Cardiac septum (tissue), 1 donor: Measurements from ENCODE around the gene MLLT10. TPM values are rescaled to one million over a fixed set of nuclear protein-coding genes. Genes with fewer than 3 reads are reported as not detected.

Experiments used
- DNase-seq: peaks from one replicate; pipeline ENCODE4 v3.0.0-alpha.2; 2020; ENCODE audit warnings: low spot score
- intact Hi-C: fragments of 100-400 bp; cut with DNase I; formaldehyde crosslinking; loops from one replicate; pipeline ENCODE4 v1.14.0; 2022
- long read RNA-seq: library from polyadenylated mRNA; unstranded; transcript quantifications from one replicate; pipeline ENCODE4 v2.0.0, GENCODE V29; 2021
- total RNA-seq: library from RNA; stranded (reverse); fragmentation: NEBNext Ultra II Directional; extraction: Animal tissue kit (Norgen Biotek cat#: 25700); gene quantifications from one replicate; pipeline ENCODE4 v1.2.1, GENCODE V29; 2021
- donor health status: DM: no; HTN: no; CAD: no.

MLLT10 gene
- 32.5 TPM for total RNA-seq
- long read RNA-seq, partial matches to known transcripts, result 6 of 16 reads
- long read RNA-seq, other reads (novel, unspliced or antisense), result 10 of 16 reads

DNA sequence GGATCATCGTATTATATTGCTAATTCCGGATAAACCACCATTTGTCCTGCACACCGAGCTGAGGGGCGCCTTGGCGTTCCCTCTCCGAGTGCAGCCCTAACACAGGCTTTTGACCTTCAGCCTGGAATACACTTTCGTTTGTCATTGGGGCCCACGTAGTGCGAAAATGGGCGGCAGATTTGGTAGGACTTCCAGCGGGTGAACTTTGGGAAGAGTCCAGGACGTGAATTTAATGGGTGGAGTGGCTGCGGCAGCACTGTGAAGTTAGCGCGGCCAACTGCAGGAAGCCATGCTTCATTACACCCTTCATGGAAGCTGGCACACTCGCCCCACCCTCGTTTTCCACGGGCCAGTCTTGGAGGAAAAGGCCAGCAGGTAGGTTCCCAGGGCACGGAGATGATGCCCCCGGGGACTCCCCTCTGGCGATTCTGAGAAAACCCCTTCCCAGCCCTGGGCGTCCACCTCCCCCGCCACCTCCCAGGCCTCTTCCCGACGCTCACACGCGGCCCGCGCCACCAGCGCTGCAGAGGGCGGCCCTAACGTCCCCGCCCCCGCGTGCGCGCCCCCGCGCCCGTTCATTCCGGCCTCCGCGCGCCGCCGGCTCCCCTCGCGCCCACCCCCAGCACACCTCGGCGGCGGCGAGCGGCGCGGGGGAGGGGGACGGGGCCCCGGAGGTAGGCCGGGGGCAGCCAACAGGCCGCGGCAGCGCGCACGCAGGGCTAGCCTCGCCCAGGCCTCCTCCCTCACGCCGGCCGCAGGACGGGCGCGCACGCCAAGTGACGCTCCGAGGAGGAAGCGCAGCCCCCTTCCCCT lies at the start of gene MLLT10:
Gene MLLT10, plus strand, starts transcription at position 766 of the 813 bp plus-strand sequence. CDS start 413 bp downstream, outside the sequence.
- intact Hi-C loops, result loop anchor here (2.0 to 10.0 kb wide), 4 partner anchors 15 to 421 kb away; no protein-coding TSS in a partner anchor
- peak; percentile 96 for DNase-seq

DNA sequence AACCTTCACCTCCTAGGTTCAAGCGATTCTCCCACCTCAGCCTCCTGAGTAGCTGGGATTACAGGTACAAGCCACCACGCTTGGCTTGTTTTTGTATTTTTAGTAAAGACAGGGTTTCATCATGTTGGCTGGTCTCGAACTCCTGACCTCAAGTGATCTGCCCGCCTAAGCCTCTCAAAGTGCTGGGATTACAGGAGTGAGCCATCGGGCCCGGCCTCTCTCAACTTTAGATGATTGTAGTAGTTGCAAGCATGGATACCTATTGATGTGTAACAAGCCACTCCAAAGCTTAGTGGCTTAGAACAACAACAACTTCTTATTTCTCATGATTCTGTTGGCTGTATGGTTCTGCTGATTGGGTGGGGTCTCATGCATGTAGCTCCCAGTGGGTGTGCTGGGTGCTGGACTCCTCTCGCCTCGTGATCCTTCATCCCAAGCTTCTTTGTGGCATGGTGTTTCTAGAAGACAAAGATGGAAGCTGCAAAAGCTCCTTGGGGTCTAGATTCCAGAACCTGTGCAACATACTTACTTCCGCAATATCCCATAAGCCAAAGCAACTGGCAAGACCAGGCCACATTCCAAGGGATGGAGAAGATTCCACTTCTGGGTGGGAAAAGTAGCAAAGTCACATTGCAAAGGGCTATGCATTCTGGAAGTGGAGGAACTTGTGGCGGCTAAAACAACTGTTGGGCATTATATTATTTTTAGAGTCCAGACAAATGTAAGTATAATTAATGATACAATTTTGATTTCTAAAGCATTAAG lies 46.4 kb upstream of the MLLT10 start:
- DNase-seq, result no peak
- intact Hi-C loops, result no loop called here

DNA sequence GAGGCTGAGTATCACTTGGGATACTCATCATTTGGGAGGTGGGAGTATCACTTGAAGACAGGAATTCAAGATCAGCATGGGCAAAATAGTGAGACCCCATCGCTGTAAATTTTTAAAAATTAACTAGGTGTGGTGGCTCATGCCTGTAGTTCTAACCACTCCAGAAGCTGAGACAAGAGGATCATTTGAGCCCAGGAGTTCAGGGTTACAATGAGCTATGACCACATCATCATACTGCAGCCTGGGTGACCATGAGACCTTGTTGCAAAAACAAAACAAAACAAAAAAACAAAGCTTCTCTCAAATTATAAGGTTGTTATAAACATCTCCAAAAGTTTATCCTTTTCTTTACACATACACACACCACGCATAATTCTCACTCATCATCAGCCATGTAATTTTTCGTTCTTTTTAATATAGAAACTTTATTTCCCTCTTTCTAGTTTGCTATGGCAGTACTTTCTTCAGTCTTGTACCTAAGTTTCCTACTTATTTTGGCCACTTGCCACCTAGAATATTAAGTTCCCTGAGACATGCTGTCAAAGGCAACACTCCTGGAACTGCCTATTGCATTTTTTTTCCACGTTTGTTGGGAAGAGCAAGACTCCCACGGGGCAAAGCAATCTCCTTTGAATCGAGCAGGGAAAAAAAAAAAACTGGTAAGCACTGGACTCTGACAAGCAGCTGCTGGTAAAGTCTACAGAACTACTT lies 45.6 kb upstream of the MLLT10 start:
- no peak for DNase-seq
- intact Hi-C loops, result no loop called here

DNA sequence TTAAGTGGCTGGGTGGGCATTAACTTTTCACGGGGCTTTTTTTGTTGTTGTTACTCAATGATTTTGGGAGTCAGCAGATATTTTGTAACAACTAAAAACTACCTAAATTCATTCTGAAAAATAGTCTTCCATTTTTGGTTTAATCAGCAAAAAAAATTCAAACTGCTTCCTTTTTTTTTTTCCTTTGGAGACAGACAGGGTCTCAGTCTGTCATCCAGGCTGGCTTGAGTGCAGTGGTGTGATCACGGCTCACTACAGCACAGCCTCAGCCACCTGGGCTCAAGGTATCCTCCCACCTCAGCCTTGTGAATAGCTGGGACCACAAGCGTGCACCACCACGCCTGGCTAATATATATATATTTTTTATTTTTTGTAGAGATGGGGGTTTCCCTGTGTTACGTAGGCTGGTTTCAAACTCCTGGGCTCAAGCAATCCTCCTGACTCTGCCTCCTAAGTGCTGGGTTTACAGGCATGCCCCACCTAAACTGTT lies 45.0 kb upstream of the MLLT10 start:
- intact Hi-C loops, result no loop called here
- no peak for DNase-seq

DNA sequence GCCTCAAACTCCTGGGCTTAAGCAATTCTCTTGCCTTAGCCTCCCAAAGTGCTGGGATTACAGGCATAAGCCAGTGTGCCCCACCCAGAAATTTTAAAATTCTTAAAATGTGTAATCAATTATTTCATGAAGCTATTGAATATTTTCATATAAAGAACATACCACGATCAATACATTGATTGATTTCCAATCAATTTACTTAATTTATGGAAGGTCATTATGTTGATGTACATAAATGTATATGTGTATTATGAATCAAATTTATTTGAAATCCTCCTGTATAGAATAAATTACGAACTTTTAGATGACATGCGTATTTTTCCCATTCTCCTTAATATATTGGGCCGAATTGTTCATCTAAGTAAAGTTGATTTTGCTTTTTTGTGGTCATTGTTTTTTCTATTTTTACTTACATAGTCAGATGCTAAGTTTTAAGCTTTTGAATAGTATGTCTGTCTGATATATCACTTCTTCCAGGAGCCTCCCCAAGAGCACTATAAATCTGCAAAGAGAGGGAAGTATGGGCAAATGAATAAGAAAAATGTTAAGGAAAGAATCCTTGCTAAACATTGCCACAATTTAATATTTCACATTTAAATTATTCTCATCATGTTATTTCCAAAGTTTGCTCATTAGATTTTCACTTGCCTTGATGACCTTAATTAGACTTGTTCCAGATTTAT lies 43.9 kb upstream of the MLLT10 start:
- no peak for DNase-seq
- intact Hi-C loops, result loop anchor here (10.0 kb wide), 3 partner anchors 125 to 465 kb away; no protein-coding TSS in a partner anchor

DNA sequence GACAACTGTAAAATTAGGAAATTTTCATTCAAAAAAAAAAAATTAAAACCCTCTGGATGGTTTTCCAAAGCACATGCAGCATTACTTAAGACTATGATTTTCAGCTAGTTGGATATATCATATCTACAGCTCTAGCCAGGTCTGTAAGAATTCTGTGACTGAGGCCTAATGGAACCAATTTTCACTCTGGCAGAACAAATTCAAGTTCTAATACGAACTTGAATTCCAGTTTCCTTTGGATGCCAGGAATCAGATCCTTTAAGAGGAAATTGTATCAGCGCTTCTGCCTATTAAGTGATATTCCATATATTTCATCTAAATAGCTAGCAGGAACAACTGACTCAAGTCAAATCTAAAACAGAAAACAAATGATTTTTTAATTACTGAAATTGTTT lies 43.3 kb upstream of the MLLT10 start:
- intact Hi-C loops, result loop anchor here (10.0 kb wide), 3 partner anchors 126 to 464 kb away; no protein-coding TSS in a partner anchor
- no peak for DNase-seq

DNA sequence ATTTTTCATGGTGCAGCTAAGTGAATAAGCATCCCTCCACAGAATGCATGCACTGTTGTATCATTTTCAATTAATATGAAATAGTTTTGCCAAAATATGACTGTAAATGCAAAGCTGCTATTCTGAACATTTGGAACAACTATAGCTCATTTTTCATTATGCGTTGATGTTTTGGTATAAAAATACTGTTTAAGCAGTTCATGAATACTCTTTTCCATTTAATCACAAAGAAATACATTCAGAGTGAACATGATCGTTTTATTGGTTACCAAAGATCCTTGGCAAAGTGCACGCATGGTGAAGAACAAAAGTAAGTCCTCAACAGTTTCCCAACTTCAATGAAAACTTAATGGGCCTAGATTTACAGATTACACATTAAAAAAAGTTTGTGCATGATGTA lies 41.6 kb upstream of the MLLT10 start:
- intact Hi-C loops, result loop anchor here (10.0 kb wide), 3 partner anchors 128 to 462 kb away; no protein-coding TSS in a partner anchor
- DNase-seq, result no peak

DNA sequence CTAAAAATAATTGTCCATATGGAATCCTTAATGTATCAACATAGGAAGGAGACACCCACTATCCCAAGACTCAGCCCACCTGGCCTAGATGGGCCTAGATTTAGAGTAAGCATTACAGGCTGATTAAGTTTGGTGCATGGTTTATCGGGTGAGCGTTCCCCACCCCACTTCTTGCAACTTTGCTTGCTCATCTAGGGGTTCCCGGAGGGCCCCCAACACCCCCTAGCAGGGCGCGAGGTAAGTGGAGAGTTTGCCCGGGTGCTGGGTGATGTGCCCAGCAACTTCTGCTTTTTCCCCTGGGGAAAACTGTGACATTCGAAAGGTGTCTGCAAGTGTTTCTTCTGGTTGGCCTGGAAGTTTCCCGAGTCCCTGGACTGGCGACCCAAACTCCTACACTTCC lies 40.2 kb upstream of the MLLT10 start:
- intact Hi-C loops, result loop anchor here (1.0 to 10.0 kb wide), 5 partner anchors 41 to 461 kb away; partner anchors contain the start of gene MLLT10

DNA sequence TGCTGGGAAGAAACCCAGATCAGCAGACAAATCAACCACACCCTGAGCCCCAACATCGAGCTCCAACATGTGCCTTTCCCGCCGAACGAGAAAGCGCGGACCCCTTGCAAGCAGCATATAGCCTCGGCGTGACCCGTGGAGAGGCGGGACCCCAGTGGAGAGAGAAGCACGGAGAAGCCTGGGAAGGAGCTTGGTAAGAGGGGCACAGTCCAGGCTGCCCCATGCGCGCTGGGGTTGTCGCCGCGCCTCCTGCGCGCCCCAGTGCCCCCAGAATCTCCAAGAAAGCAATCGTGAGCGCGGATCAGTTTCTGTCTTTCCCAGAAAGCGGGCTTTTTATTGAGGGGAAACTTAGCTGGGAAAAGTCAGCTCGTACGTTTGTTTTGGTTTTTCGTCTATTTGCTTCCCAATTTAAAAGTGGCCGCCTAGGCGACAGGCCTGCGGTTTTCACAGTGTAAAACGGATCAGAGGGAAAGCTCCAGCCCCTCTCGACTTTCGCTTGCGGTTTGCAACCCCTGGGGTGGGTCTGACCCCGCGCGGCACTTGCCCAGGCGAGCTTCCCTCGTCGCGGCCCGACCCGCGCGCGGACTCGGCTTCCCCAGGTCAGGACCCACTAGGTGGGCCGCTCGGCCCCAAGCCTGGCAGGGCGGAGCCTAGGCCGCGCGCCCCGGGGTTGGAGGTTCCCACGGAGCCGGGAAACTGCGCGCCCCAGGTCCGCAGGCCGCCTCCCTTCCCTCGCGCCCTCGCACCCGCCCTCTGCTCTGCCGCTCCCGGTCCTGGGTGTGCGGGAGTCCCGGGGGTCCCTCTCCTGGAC lies 39.6 kb upstream of the MLLT10 start:
- DNase-seq, result no peak
- intact Hi-C loops, result loop anchor here (1.0 to 10.0 kb wide), 6 partner anchors 40 to 460 kb away; partner anchors contain the start of gene MLLT10

More for the DNA sequence above, 40.2 kb upstream of the MLLT10 start:
- DNase-seq, result no peak

DNA sequence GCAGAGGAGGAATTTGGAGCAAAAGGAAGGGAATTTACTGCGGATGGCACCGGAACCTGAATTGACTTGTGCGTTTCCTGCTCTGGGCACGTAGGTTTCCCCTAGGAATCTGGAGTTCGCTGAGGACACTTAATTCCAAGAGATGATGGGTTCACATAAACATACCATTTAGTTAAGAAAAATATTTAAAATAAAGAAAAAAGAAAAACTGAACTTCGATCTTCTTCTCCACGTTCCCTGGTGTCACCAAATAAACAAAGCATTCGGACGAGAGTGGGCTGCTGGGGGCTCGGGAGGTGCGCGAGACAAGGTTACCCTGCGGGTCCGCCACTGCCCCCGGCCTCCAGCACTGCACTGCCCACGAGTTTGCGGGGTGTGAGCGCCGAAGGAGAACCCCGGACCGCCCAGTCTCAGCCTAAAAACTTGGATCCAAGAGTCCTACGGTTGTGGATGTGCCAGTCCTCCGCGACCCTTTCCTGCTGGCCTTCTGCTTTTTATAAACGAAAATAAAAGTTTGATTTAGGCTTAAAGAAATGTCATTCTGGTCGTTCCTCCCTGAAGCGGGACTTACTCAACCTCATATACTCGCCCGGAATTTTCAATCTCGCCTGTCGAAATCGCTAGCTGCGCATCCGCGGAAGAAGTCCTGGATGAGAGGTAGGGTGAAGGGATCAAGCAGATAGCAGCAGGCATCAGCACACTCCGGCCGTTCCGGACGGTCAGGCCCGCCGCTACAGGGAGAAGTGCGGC lies 38.9 kb upstream of the MLLT10 start:
- no peak for DNase-seq

DNA sequence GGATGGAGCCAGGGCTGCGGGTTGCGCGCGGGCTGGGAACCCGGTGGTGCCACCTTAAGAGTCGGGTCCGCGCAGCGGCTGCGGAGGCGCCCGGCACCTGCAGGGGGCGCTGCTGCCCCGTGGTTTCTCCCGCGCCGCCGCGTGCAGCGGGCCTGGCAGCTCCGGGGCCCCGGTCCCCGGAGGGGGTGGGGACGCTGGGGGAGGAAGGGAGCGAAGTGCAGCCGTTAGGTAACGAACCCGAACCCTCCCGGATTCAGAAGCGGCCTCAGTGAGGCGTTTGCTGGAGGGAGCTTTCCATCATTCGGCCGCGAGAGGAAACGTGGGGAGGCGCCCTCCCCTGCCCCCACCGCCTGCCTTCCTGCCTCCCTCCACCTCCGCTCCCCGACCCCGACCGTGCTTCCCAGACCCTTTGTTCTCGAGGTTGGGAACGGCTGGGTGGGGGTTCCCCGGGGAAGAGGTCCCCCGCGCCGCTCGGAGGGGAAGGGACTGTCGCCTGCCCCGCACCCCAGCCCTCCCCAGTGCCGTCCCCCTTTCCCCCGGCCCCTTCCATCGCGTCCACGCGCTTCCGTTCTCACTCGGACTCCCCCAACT lies 38.2 kb upstream of the MLLT10 start:
- peak; percentile 94 for DNase-seq
- intact Hi-C loops, result loop anchor here (1.0 to 10.0 kb wide), 7 partner anchors 23 to 459 kb away; partner anchors contain the start of gene MLLT10

More for the DNA sequence above, 38.9 kb upstream of the MLLT10 start:
- intact Hi-C loops, result loop anchor here (1.0 to 10.0 kb wide), 5 partner anchors 40 to 460 kb away; partner anchors contain the start of gene MLLT10

DNA sequence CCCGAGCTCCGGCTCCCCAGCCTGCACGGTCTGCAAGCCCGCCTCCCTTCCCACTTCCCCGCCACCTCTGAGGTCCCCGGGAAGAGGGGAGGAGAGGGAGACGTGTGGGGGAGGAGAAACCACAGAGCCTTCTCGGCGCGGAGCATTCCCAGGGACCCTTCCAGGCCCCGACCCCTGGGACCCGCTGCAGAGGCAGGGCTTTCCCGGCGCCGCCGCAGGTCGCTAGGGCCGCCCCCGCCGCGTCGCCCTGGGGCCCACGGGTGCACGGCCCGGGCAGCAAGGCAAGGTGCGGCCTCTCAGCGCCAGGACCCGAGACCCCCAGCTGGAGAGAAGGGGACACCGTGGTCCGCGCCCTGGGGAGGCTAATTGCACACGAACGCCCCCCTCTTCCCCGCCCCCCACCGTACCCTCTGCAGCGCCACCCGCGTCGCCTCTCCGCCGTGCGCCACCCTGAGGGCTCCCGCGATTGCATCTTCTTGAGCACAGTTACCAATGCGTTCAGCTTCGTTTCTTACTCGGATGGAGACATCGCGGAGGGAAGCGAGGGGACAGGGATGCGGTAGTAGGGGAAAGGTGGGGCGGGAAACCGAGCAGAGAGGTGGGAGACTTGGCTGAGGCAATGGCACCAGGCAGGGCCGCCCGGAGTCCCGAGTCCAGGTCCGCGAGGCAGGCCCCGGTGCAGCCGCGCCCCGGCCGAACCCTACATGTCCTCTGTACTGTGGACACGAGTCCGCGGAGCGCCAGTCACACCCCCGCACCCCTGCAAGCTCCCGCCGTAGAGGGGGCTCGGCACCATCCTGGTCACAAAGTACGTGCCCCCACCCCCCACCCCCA lies 37.5 kb upstream of the MLLT10 start:
- intact Hi-C loops, result loop anchor here (2.0 to 10.0 kb wide), 5 partner anchors 22 to 458 kb away; no protein-coding TSS in a partner anchor
- DNase-seq, result no peak

DNA sequence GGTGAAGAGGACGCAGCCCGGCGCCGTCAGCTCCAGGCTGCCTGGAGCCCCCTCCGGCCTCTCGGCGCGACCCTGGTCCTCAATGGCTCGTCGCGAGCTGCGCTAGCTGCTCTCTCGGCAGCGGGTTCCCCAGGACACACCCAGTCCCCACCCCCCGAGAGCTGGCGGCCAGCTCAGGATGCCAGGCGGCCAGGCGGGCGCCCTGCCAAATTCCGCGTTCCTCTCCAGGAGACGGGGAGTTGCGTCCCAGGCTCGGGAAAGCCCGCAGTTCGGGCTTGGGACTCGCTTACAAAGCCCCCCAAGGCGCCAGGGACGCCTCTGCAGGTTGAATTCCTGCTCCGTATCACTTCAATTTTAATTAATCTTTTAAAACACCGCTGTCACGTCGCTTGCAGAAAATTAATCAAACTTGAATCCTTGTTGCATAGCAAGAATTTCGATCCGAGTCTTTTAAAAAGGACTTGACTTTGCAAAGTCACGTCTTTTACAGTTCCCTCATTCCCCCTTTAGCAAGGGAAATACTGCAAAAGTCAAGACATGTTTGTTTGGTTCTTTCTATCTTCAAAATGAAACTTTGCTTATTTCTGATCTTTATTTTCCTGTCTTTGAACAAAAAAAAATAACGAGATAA lies 36.7 kb upstream of the MLLT10 start:
- intact Hi-C loops, result loop anchor here (2.0 to 10.0 kb wide), 5 partner anchors 22 to 458 kb away; no protein-coding TSS in a partner anchor
- peak; percentile 94 for DNase-seq

DNA sequence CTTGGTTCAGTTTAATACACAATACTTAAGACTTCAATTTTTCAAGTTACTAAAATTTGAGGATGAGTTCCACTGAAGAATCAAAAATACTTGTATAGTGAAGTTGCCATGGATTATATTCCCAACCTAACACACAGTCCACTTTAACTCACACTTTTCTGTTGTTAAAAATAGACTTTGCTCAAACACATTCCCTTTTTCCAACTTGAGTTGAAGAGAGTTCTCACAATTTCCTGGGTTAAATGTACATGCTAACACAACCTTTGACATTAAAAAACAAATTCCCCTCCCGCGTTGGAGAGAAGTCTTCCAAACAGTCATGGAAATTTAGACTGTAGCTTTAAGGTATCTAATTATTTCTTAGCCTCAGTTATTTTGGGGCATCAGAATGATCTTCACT lies 35.7 kb upstream of the MLLT10 start:
- intact Hi-C loops, result loop anchor here (10.0 kb wide), 3 partner anchors 134 to 456 kb away; no protein-coding TSS in a partner anchor
- DNase-seq, result no peak

DNA sequence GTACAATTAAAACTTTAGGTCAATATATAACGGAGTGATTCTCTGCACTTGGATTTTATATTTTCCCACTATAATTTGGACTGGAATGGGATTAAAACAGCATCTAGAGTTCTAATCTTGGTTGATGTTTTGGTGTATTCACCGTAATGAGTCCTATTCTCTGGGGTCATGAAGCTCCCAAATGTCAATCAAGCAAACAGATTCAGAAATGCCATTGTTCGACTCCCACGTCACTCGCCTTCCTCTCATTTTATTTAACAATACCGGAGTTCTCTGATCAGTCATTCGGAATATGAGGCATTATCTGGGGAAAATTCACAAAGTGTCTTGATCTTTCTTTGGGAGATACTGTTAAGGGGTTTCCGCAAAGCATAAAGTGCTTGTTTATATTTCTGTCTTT lies 35.0 kb upstream of the MLLT10 start:
- DNase-seq, result no peak
- intact Hi-C loops, result loop anchor here (10.0 kb wide), 3 partner anchors 134 to 456 kb away; no protein-coding TSS in a partner anchor
